ENCODE data around the gene ZNF835.

DNA sequence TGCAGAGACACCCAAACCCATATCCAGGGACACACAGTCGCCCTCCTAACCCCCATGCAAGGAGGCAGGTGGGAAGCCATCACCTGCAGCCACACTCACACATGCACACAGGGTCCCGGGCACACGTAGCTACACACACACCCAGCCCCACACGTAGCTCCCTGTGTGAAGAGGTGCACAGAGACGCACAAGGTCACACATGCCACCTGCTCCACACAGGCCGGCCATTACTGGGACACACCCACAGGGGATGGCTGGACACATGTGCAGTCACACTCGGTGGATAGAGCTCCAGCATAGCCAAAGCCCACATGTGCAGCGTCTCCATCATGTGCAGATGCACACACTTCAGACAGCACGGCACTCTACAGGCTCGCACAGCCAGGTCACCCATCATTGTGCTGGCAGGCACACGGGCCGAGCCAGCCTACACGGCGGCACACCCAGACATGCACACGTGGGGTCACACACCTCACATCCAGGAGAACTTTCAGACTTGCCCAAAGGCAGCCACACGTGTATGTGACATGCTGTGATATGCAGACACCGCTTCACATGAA is 1.1 kb downstream of the ZNF835 start:
- TF ChIP-seq, protein P1, sequence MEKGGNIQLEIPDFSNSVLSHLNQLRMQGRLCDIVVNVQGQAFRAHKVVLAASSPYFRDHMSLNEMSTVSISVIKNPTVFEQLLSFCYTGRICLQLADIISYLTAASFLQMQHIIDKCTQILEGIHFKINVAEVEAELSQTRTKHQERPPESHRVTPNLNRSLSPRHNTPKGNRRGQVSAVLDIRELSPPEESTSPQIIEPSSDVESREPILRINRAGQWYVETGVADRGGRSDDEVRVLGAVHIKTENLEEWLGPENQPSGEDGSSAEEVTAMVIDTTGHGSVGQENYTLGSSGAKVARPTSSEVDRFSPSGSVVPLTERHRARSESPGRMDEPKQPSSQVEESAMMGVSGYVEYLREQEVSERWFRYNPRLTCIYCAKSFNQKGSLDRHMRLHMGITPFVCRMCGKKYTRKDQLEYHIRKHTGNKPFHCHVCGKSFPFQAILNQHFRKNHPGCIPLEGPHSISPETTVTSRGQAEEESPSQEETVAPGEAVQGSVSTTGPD (CRISPR knock-in tag; IDR thresholded peaks at IDR 0.05) = no peak
- TF ChIP-seq FOXJ3 (CRISPR knock-in tag; IDR thresholded peaks at IDR 0.05; ENCODE audit: borderline replicate concordance) (no peak), TBL1XR1 (IDR thresholded peaks at IDR 0.05; ENCODE audit: borderline replicate concordance, low read length, partially characterized antibody) (no peak), ISX (CRISPR knock-in tag; conservative IDR thresholded peaks at IDR 0.05) (no peak), SMC3 (IDR thresholded peaks at IDR 0.05; ENCODE audit: low read length) (no peak)
- TF ChIP-seq, protein P2, sequence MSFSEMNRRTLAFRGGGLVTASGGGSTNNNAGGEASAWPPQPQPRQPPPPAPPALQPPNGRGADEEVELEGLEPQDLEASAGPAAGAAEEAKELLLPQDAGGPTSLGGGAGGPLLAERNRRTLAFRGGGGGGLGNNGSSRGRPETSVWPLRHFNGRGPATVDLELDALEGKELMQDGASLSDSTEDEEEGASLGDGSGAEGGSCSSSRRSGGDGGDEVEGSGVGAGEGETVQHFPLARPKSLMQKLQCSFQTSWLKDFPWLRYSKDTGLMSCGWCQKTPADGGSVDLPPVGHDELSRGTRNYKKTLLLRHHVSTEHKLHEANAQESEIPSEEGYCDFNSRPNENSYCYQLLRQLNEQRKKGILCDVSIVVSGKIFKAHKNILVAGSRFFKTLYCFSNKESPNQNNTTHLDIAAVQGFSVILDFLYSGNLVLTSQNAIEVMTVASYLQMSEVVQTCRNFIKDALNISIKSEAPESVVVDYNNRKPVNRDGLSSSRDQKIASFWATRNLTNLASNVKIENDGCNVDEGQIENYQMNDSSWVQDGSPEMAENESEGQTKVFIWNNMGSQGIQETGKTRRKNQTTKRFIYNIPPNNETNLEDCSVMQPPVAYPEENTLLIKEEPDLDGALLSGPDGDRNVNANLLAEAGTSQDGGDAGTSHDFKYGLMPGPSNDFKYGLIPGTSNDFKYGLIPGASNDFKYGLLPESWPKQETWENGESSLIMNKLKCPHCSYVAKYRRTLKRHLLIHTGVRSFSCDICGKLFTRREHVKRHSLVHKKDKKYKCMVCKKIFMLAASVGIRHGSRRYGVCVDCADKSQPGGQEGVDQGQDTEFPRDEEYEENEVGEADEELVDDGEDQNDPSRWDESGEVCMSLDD (CRISPR knock-in tag; IDR thresholded peaks at IDR 0.05; ENCODE audit: borderline replicate concordance) = no peak
- TF ChIP-seq, protein P3, sequence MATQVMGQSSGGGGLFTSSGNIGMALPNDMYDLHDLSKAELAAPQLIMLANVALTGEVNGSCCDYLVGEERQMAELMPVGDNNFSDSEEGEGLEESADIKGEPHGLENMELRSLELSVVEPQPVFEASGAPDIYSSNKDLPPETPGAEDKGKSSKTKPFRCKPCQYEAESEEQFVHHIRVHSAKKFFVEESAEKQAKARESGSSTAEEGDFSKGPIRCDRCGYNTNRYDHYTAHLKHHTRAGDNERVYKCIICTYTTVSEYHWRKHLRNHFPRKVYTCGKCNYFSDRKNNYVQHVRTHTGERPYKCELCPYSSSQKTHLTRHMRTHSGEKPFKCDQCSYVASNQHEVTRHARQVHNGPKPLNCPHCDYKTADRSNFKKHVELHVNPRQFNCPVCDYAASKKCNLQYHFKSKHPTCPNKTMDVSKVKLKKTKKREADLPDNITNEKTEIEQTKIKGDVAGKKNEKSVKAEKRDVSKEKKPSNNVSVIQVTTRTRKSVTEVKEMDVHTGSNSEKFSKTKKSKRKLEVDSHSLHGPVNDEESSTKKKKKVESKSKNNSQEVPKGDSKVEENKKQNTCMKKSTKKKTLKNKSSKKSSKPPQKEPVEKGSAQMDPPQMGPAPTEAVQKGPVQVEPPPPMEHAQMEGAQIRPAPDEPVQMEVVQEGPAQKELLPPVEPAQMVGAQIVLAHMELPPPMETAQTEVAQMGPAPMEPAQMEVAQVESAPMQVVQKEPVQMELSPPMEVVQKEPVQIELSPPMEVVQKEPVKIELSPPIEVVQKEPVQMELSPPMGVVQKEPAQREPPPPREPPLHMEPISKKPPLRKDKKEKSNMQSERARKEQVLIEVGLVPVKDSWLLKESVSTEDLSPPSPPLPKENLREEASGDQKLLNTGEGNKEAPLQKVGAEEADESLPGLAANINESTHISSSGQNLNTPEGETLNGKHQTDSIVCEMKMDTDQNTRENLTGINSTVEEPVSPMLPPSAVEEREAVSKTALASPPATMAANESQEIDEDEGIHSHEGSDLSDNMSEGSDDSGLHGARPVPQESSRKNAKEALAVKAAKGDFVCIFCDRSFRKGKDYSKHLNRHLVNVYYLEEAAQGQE (IDR thresholded peaks at IDR 0.05; ENCODE audit: borderline replicate concordance in 1 of 2, low read depth in 1 of 2, low read length in 2 of 2) = no peak
